Fibroblast of the aortic adventitia (primary cell): ENCODE data around the gene CFAP68. TPM values are rescaled to one million over a fixed set of nuclear protein-coding genes. Genes with fewer than 3 reads are reported as not detected.

Experiments used
- DNase-seq: peaks from one replicate; pipeline ENCODE4 v3.0.0-alpha.2; 2010; ENCODE audit warnings: low read depth
- H3K4me3 ChIP-seq: 2 replicates; pipeline ENCODE4 v1.5.1; 2011; ENCODE audit warnings: low read depth, mild to moderate bottlenecking, control low read depth, low read length, moderate library complexity
- total RNA-seq: library from RNA; depleted of rRNA; stranded (reverse); fragments of >200 nt; gene quantifications from 2 replicates; pipeline ENCODE4 v1.2.3, GENCODE V29; 2012; ENCODE audit warnings: low replicate concordance
- TF ChIP-seq, protein P1 (sequence below): IDR thresholded peaks from 2 replicates; pipeline ENCODE4 v1.5.1; 2011; ENCODE audit warnings: mild to moderate bottlenecking, low read length, control low read depth, inconsistent platforms; ENCODE audit not compliant: insufficient read depth

Gene CFAP68
- total RNA-seq, 1 donor, result 14.9 TPM

- H3K4me3 ChIP-seq, result no peak overlapping the region
- TF ChIP-seq, protein P1, sequence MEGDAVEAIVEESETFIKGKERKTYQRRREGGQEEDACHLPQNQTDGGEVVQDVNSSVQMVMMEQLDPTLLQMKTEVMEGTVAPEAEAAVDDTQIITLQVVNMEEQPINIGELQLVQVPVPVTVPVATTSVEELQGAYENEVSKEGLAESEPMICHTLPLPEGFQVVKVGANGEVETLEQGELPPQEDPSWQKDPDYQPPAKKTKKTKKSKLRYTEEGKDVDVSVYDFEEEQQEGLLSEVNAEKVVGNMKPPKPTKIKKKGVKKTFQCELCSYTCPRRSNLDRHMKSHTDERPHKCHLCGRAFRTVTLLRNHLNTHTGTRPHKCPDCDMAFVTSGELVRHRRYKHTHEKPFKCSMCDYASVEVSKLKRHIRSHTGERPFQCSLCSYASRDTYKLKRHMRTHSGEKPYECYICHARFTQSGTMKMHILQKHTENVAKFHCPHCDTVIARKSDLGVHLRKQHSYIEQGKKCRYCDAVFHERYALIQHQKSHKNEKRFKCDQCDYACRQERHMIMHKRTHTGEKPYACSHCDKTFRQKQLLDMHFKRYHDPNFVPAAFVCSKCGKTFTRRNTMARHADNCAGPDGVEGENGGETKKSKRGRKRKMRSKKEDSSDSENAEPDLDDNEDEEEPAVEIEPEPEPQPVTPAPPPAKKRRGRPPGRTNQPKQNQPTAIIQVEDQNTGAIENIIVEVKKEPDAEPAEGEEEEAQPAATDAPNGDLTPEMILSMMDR, result no peak
- DNase-seq, result no peak
These were observed 37.4 kb downstream of the CFAP68 start for GRCh38 chr11:111916768-111917167.

- no peak for DNase-seq
- TF ChIP-seq, protein P1, result no peak
- H3K4me3 ChIP-seq, result no peak overlapping the region
These were observed 38.0 kb downstream of the CFAP68 start for GRCh38 chr11:111917312-111917711.

DNA sequence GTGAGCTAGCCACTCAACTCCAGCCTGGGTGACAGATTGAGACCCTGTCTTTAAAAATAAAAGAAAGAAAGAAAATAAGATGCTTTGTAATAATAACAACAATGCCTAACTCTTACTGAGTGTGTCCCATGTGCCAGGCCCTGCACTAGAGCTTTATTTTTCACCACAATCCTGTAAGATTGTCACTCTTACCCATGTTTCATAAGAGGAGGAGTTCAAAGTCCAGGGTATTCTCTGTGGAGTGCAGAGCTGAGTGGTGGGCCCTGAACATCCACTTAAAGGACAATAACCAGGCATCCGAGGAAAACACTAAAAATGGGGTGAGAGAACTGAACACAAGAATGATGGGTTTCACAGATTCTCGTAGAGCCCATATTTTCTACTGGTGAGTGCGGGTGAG, 38.4 kb downstream of the CFAP68 start:
- H3K4me3 ChIP-seq, result no peak overlapping the region
- DNase-seq, result no peak
- TF ChIP-seq, protein P1, result no peak

- DNase-seq, result no peak
- TF ChIP-seq, protein P1, result no peak
These were observed 39.3 kb downstream of the CFAP68 start, which contains the start of gene C11orf52 for GRCh38 chr11:111918390-111919256. Gene C11orf52, plus strand, starts transcription at chr11:111918913. Its CDS starts 60 bp downstream, at chr11:111918973.

GRCh38 chr11:111920908-111921307, 41.6 kb downstream of the CFAP68 start:
- no peak for DNase-seq
- H3K4me3 ChIP-seq, result no peak overlapping the region
- TF ChIP-seq, protein P1, result no peak

More at GRCh38 chr11:111918390-111919256, 39.3 kb downstream of the CFAP68 start, which contains the start of gene C11orf52:
- no peak within 1 kb of the TSS for H3K4me3 ChIP-seq

GRCh38 chr11:111921541-111922230, 42.3 kb downstream of the CFAP68 start:
- TF ChIP-seq, protein P1, result no peak
- no peak overlapping the region for H3K4me3 ChIP-seq
- no peak for DNase-seq
